HG02571 (cell line): ENCODE results near the gene FAM219B.

ENCODE experiments used
- ATAC-seq: cut with Tn5 transposase; IDR thresholded peaks from one replicate; pipeline ENCODE4 v1.9.1; 2021; ENCODE audit warnings: mild to moderate bottlenecking, moderate library complexity; ENCODE audit not compliant: unreplicated experiment

FAM219B gene

DNA sequence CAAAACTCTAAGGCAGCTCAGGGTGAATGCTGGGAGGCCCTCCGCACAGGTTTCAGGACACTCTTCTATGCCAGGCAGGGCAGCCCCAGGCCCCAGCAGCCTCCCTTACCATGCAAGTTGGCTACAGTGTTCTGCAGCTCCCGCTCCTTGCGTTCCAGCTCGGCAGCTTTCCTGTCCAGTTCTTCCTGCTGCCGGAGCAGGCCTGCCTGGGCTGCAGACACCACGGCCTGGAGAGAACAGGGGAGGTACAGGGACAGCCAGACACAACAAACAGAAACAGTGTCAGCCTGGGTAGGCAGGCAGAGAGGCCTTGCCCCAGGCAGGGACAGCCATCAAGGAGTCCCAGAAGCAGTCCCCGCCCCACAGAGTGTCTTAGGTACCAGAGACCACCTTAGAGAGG is 54.7 kb downstream of the FAM219B start:
- no peak for ATAC-seq

DNA sequence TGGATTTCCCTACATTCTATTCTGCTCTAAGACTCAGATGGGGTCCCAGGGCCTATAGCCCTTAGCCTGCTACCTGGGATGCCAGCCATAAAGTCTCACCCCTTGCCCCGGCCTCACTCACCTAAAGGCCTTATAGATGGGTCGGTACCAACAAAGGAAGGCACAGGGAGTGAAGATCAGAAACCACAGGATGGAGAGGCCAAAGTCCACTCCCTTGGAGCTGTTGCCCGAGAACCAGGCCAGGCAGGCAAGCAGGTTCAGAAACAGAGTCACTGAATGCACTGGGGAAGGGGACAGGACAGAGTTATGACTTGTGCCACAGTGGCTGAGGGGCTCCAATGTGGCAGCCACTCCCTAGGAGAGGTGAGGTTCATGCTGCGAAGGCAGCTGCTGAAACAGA is 56.3 kb downstream of the FAM219B start:
- ATAC-seq, result no peak
